IPS-11a (cell line): ENCODE measurements around the gene PATE1.

ENCODE experiments used
- H3K4me3 ChIP-seq: one replicate; pipeline ENCODE4 v1.5.1; 2013; ENCODE audit warnings: low read depth, low read length, control low read depth

PATE1 gene

DNA sequence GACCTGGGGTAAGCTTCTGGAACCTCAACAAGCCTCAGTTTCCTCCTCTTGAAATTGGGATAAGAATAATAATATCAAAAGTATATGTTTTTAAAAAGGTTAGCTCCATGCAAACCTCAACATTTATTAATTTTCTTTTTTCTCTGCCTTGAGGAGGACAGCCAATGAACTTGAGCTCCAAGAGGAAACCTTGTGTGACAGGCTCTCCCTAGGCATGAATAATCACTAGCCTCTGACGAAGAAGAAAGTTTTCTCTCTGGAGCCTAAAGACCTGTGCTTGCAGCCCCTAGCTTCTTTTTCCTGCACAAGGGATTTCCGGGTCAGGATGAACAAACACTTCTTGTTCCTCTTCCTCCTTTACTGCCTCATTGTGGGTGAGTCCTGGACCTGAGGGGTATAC, 41.7 kb downstream of the PATE1 start, which contains the start of gene PATE3:
PATE3 (plus strand) TSS at position 301 of the 400 bp plus-strand sequence; CDS start at position 326, 25 bp downstream.
- no peak within 1 kb of the TSS for H3K4me3 ChIP-seq

DNA sequence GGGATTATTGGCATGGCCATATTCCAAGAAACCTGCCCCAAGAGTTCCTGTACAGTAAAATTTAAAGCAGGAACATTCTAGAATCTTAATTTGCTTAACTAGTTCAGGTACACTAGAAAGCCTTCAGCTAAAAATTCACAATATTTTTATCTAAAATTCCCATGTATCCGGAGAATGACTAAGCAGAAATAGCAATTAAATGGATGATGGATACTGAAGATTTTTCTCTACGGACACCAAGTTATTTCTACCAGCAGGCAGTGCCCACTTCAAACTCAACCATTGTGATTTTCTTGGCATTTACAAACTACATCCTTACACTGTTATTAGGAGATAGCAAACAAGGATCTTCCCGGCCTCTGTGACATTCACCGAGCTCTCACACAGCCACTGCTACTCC, 44.7 kb downstream of the PATE1 start:
- no peak overlapping the region for H3K4me3 ChIP-seq

DNA sequence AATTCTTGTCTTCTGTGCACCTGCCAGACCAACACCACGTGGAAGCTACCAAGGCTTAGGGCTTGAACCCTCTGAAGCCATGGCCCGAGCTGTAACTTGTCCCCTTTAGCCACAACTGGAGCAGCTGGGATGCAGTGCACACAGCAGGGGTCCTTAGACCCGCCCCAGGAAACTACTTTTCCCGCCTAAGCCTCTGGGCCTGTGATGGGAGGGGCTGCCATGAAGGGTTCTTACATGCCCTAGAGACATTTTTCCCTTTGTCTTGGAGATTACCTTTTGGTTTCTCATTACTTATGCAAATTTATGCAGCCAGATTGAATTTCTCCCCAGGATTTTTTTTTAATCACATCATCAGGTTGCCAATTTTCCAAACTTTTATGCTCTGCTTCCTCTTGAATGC, 51.6 kb downstream of the PATE1 start:
- no peak overlapping the region for H3K4me3 ChIP-seq
